K562 (cell line): Measurements from ENCODE around the gene CCN5. TPM values are rescaled to one million over a fixed set of nuclear protein-coding genes. Genes with fewer than 3 reads are reported as not detected.

Source experiments
- ATAC-seq: fragments of 200-7000 bp; cut with Tn5 transposase; 3 replicates; pipeline ENCODE4 v1.9.1; 2020; ENCODE audit warnings: moderate library complexity
- BruUV-seq: library from RNA; stranded (reverse); fragments of 400-500 nt; replicated peaks from 2 replicates; lab custom pipeline; 2021; lab: Mats Ljungman, UMichigan
- CTCF ChIA-PET: fragments of 300-600 bp; formaldehyde crosslinking; extraction: SDS; loops from one replicate; lab custom pipeline; 2021; ENCODE audit warnings: low intra/inter-chr PET ratio; lab: Yijun Ruan, JAX
- POLR2A ChIA-PET: fragments of 300-600, 350-650 bp; sonication (Branson Sonifier 250); formaldehyde crosslinking; extraction: SDS; loops from one replicate; lab custom pipeline; 2021; ENCODE audit warnings: antibody characterized with exemption, inconsistent platforms; lab: Yijun Ruan, JAX
- DNase-seq, 4 experiments: peaks; one replicate each; pipeline versions ENCODE4 v3.0.0 to v3.0.0-alpha.2; 2011 to 2018; ENCODE audit warnings: low spot score in 3 of 4, mixed read lengths in 3 of 4; ENCODE audit errors: extremely low read depth in 1 of 4
- FAIRE-seq: peaks from 2 replicates; lab custom pipeline; 2011; peaks lifted over from hg19 to GRCh38; lab: Jason Lieb, UNC
- H2AFZ ChIP-seq: 2 replicates; pipeline ENCODE4 v1.6.0; 2011; ENCODE audit warnings: low read depth, low read length, control low read depth, inconsistent platforms
- H3K27ac ChIP-seq: fragments of 200-600 bp; 3 replicates; pipeline ENCODE4 v1.8.0; 2011; ENCODE audit warnings: low read depth, mild to moderate bottlenecking, control low read depth, inconsistent platforms, low read length, moderate library complexity, mixed read lengths; ENCODE audit errors: extremely low read depth
- H3K27me3 ChIP-seq, 2 experiments: fragments of 300-600 bp in 1 of 2; 2 replicates in 1 of 2; 3 replicates in 1 of 2; pipeline versions ENCODE4 v1.6.0 to v1.8.0; 2011; ENCODE audit warnings: inconsistent platforms in 2 of 2, low read length in 2 of 2, mild to moderate bottlenecking in 1 of 2, mixed read lengths in 1 of 2, moderate library complexity in 1 of 2; ENCODE audit not compliant: control insufficient read depth in 2 of 2, insufficient read depth in 2 of 2
- H3K36me3 ChIP-seq: fragments of 300-600 bp; 3 replicates; pipeline ENCODE4 v1.8.0; 2011; ENCODE audit warnings: mild to moderate bottlenecking, low read length, inconsistent platforms; ENCODE audit not compliant: control insufficient read depth, insufficient read depth
- H3K4me1 ChIP-seq, 2 experiments: fragments of 200-600 bp in 1 of 2; replicated peaks in 1 of 2; 2 replicates in 1 of 2; 3 replicates in 1 of 2; pipeline versions ENCODE4 v1.5.1 to v1.8.0; 2011; ENCODE audit warnings: inconsistent platforms in 2 of 2, low read length in 2 of 2, mild to moderate bottlenecking in 1 of 2, mixed read lengths in 1 of 2, moderate library complexity in 1 of 2; ENCODE audit not compliant: control insufficient read depth in 2 of 2, insufficient read depth in 2 of 2
- H3K4me2 ChIP-seq: 2 replicates; pipeline ENCODE4 v1.6.1; 2011; ENCODE audit warnings: low read length, control low read depth, inconsistent platforms, mixed read lengths; ENCODE audit not compliant: insufficient read depth
- H3K4me3 ChIP-seq: fragments of 200-600 bp; sonication (generic), shearing (Covaris generic); 2 replicates; pipeline ENCODE4 v1.5.1; 2016; ENCODE audit warnings: control low read depth, inconsistent platforms
- H3K79me2 ChIP-seq: fragments of 200-600 bp; 3 replicates; pipeline ENCODE4 v1.8.0; 2011; ENCODE audit warnings: low read length, inconsistent platforms; ENCODE audit not compliant: control insufficient read depth, insufficient read depth
- H3K9ac ChIP-seq, 2 experiments: 2 replicates each; pipeline versions ENCODE4 v1.6.0 to v1.6.1; 2011; ENCODE audit warnings: low read depth in 2 of 2, low read length in 2 of 2, control low read depth in 1 of 2, inconsistent platforms in 1 of 2, mild to moderate bottlenecking in 1 of 2, mixed read lengths in 1 of 2; ENCODE audit not compliant: insufficient read depth in 1 of 2
- H3K9me1 ChIP-seq: one replicate; pipeline ENCODE4 v1.6.0; 2011; ENCODE audit warnings: inconsistent platforms, mild to moderate bottlenecking, low read length, moderate library complexity; ENCODE audit not compliant: control insufficient read depth, insufficient read depth
- H3K9me3 ChIP-seq: replicated peaks from 2 replicates; pipeline ENCODE4 v1.5.1; 2011; ENCODE audit warnings: low read depth, low read length, inconsistent platforms; ENCODE audit not compliant: control insufficient read depth, insufficient read depth
- H4K20me1 ChIP-seq: replicated peaks from 2 replicates; pipeline ENCODE4 v1.6.1; 2011; ENCODE audit warnings: low read length, inconsistent platforms, mixed read lengths; ENCODE audit not compliant: control insufficient read depth, insufficient read depth
- GABPA ChIP-seq: fragments of 200-800 bp; sonication (Bioruptor generic); conservative IDR thresholded peaks from 2 replicates; pipeline ENCODE4 v1.6.1; 2016; ENCODE audit warnings: low read depth, missing genetic modification characterization, missing compliant biosample characterization
- ZNF444 ChIP-seq: fragments of 250-450 bp; sonication (Bioruptor Pico); IDR thresholded peaks from 2 replicates; pipeline ENCODE4 v1.4.0; 2020; ENCODE audit warnings: mild to moderate bottlenecking, moderate library complexity
- WGBS: fragments of 100-300 bp; shearing (Covaris generic); methylation state at CpG from one replicate; pipeline ENCODE4 v1.1.6; 2016; ENCODE audit warnings: low coverage, mixed read lengths; ENCODE audit not compliant: insufficient coverage; ENCODE audit errors: missing lambda C conversion rate; 5-methylcytosine and 5-hydroxymethylcytosine counted together
- in situ Hi-C: fragments of 300-500 bp; cut with MboI; formaldehyde crosslinking; loops from 4 replicates; pipeline ENCODE4 v1.15.0; 2018; ENCODE audit warnings: inconsistent platforms, mixed read lengths
- intact Hi-C: fragments of 100-400 bp; cut with micrococcal nuclease; formaldehyde crosslinking; loops from 2 replicates; pipeline ENCODE4 v1.14.2; 2022
- polyA plus RNA-seq, 8 experiments: library from polyadenylated mRNA; depleted of rRNA in 4 of 8; stranded (reverse) in 5 of 8; unstranded in 3 of 8; fragments of >200 nt; fragmentation: Nextera tagmentation in 2 of 8; fragmentation: Illumina TruSeq in 1 of 8; extraction: Ambion mirVana in 2 of 8; extraction: Trizol in 1 of 8; gene quantifications; 2 replicates each; pipeline versions ENCODE4 v1.2.1 to v1.2.3, GENCODE V29; 2011 to 2014; ENCODE audit warnings: inconsistent platforms in 1 of 8, missing spikeins in 1 of 8
- total RNA-seq, 7 experiments: library from RNA; depleted of rRNA in 6 of 7; stranded (reverse); fragments of >200 nt in 6 of 7; fragmentation: Illumina TruSeq in 2 of 7; extraction: Trizol in 2 of 7; gene quantifications; 2 replicates each; pipeline versions ENCODE4 v1.2.1 to v1.2.3, GENCODE V29; 2011 to 2021; ENCODE audit warnings: low replicate concordance in 1 of 7
- TF ChIP-seq, protein P1 (sequence below), 2 experiments: fragments of 450-650 bp; conservative IDR thresholded peaks; 2 replicates each; pipeline ENCODE4 v1.6.1; 2017; ENCODE audit warnings: mild to moderate bottlenecking in 2 of 2, moderate library complexity in 2 of 2
- TF ChIP-seq, protein P2 (sequence below), 3 experiments: fragments of 200-800 bp in 1 of 3; fragments of 250-450 bp in 1 of 3; fragments of 450-650 bp in 1 of 3; sonication (Bioruptor Pico) in 1 of 3; sonication (Bioruptor generic) in 1 of 3; formaldehyde crosslinking in 1 of 3; IDR thresholded peaks; 2 replicates each; pipeline versions ENCODE4 v1.6.1 to v1.8.0; 2016 to 2022; ENCODE audit warnings: mild to moderate bottlenecking in 2 of 3, missing genetic modification characterization in 2 of 3, missing compliant biosample characterization in 1 of 3, moderate library complexity in 1 of 3
- TF ChIP-seq, protein P3 (sequence below): fragments of 450-650 bp; IDR thresholded peaks from 2 replicates; pipeline ENCODE4 v1.6.1; 2016; ENCODE audit warnings: antibody characterized with exemption
- TF ChIP-seq, protein P4 (sequence below): IDR thresholded peaks from 2 replicates; pipeline ENCODE4 v1.6.1; 2014; ENCODE audit warnings: antibody characterized with exemption

Gene CCN5
- total and polyA plus RNA-seq, 9 of the 15 experiments (the other 6 are each of a cell fraction or from before 2014, with no cell fraction given) = not detected

DNA sequence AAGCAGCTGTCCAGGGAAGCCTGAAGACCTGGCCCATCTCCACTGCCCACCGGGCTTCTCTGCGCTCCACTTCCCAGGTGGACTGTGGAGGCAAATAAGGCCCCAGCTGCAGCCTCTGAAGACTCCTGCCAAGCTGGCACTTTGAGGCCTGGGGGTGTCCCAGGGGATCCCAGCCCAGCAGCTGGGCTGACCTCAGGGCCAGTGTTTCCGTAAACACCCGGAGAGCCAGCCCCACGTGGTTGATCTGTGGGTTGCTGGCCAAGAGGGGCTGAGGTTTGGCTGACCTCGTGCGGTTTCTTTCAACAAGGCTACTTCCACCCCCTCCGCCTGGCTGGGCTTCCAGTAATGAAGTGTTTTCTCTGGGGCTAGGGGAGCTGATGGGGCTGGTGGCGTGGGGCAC lies 12.4 kb upstream of the CCN5 start (continued):
- TF ChIP-seq, protein P1, sequence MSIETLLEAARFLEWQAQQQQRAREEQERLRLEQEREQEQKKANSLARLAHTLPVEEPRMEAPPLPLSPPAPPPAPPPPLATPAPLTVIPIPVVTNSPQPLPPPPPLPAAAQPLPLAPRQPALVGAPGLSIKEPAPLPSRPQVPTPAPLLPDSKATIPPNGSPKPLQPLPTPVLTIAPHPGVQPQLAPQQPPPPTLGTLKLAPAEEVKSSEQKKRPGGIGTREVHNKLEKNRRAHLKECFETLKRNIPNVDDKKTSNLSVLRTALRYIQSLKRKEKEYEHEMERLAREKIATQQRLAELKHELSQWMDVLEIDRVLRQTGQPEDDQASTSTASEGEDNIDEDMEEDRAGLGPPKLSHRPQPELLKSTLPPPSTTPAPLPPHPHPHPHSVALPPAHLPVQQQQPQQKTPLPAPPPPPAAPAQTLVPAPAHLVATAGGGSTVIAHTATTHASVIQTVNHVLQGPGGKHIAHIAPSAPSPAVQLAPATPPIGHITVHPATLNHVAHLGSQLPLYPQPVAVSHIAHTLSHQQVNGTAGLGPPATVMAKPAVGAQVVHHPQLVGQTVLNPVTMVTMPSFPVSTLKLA (conservative IDR thresholded peaks at IDR 0.05) = peak; percentile 61 to 64

DNA sequence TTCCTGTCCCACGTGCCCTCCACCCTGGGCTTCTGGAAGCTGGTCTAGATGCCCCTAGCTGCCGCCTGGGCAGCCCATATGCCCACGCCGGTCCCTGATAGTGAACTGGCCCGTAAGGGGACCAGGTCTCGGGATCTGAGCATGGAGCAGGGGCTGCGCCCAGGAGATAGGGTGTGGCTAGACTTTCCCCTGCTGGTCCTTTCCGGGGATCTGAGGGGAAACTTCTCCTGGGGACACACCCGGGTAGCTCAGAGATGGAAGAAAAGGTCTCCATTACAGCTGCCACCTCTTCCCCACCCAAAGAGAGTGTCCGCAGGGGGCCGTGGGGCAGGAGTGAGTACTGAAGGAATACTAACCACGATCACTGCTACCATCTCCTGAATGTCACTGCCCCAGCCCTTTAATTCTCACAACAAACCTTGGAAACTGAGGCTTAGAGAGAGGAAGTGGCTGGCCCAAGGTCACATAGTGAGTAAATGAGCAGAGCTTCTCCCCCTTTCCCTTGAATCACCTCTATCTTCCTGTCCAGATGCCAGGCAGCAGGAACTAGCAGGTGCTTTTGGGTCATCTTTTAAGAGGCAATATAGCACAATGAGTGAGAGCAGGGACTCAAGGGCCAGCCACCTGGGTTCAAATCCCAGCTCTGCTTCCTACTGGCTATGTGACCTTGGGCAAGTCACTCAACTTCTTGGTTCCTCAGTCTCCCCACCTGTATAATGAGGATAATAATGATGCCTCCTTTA lies 11.8 kb upstream of the CCN5 start:
- POLR2A ChIA-PET = interaction anchor here (1.4 kb wide), 1 partner anchor 29 kb away, joined by 4 read pairs; no protein-coding TSS in a partner anchor
- Histone ChIP-seq H4K20me1 (0 out of 2 replicates have a peak, but pooled peaks cover 4% of the 10 kb centered on the region), H3K4me2 (no peak overlapping the region), H3K4me3 (no peak overlapping the region), H3K36me3 (no peaks in the 10 kb centered on the region), H3K9ac (no peak overlapping the region), H3K27me3 (peaks cover 29 to 49% of the 10 kb centered on the region in 2 experiments; a peak in 4 of 5 replicates), H3K9me3 (no peaks in the 10 kb centered on the region), H3K27ac (no peak overlapping the region), H2AFZ (no peak overlapping the region), H3K79me2 (no peaks in the 10 kb centered on the region), H3K9me1 (no peaks in the 10 kb centered on the region), H3K4me1 (no peaks in the 10 kb centered on the region)
- in situ Hi-C loops (no loop called here), intact Hi-C loops (no loop called here)
- FAIRE-seq (no peak), DNase-seq (no peak), ATAC-seq (no peak; the same call in 2 of the 3 replicates)
- CTCF ChIA-PET = no interaction called here
- no TSS peak for BruUV-seq
- 9% methylated on average over 9 of the region's 12 CpGs for WGBS
- TF ChIP-seq, protein P2, sequence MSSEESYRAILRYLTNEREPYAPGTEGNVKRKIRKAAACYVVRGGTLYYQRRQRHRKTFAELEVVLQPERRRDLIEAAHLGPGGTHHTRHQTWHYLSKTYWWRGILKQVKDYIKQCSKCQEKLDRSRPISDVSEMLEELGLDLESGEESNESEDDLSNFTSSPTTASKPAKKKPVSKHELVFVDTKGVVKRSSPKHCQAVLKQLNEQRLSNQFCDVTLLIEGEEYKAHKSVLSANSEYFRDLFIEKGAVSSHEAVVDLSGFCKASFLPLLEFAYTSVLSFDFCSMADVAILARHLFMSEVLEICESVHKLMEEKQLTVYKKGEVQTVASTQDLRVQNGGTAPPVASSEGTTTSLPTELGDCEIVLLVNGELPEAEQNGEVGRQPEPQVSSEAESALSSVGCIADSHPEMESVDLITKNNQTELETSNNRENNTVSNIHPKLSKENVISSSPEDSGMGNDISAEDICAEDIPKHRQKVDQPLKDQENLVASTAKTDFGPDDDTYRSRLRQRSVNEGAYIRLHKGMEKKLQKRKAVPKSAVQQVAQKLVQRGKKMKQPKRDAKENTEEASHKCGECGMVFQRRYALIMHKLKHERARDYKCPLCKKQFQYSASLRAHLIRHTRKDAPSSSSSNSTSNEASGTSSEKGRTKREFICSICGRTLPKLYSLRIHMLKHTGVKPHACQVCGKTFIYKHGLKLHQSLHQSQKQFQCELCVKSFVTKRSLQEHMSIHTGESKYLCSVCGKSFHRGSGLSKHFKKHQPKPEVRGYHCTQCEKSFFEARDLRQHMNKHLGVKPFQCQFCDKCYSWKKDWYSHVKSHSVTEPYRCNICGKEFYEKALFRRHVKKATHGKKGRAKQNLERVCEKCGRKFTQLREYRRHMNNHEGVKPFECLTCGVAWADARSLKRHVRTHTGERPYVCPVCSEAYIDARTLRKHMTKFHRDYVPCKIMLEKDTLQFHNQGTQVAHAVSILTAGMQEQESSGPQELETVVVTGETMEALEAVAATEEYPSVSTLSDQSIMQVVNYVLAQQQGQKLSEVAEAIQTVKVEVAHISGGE (CRISPR knock-in tag; IDR thresholded peaks at IDR 0.05) = peak in 1 of 3 experiments; percentile 56; a peak in 1 of 6 replicates
- TF ChIP-seq ZNF444 (CRISPR knock-in tag) (no peak), GABPA (tag) (peak; percentile 36; the same call in 1 of the 2 replicates)
- TF ChIP-seq, protein P3, sequence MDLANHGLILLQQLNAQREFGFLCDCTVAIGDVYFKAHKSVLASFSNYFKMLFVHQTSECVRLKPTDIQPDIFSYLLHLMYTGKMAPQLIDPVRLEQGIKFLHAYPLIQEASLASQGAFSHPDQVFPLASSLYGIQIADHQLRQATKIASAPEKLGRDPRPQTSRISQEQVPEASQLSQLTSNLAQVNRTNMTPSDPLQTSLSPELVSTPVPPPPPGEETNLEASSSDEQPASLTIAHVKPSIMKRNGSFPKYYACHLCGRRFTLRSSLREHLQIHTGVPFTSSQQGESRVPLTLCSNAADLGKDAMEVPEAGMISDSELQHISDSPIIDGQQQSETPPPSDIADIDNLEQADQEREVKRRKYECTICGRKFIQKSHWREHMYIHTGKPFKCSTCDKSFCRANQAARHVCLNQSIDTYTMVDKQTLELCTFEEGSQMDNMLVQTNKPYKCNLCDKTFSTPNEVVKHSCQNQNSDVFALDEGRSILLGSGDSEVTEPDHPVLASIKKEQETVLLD = no peak
- TF ChIP-seq, protein P4, sequence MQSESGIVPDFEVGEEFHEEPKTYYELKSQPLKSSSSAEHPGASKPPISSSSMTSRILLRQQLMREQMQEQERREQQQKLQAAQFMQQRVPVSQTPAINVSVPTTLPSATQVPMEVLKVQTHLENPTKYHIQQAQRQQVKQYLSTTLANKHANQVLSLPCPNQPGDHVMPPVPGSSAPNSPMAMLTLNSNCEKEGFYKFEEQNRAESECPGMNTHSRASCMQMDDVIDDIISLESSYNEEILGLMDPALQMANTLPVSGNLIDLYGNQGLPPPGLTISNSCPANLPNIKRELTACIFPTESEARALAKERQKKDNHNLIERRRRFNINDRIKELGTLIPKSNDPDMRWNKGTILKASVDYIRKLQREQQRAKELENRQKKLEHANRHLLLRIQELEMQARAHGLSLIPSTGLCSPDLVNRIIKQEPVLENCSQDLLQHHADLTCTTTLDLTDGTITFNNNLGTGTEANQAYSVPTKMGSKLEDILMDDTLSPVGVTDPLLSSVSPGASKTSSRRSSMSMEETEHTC = no peak
